ENCODE results near the gene SAPCD2. TPM values are rescaled to one million over a fixed set of nuclear protein-coding genes. Genes with fewer than 3 reads are reported as not detected.

SAPCD2 gene
- total and polyA plus RNA-seq, 2 of the 8 experiments (the other 6 are each of a cell fraction or from before 2014, with no cell fraction given): 12.7 to 32.1 TPM

- TF ChIP-seq EZH2 (IDR thresholded peaks at IDR 0.05; ENCODE audit: low read depth, low read length, severe bottlenecking) (peak; percentile 73), E2F6 (IDR thresholded peaks at IDR 0.05) (peak; percentile 44; the same call in 1 of the 2 replicates), MAX (IDR thresholded peaks at IDR 0.05) (peak; percentile 73; the same call in 1 of the 2 replicates), SP4 (IDR thresholded peaks at IDR 0.05; ENCODE audit: low read length) (no peak), RBBP5 (IDR thresholded peaks at IDR 0.05; ENCODE audit: borderline replicate concordance, low read depth, low read length) (no peak)
- no peak overlapping the region for H2AK5ac ChIP-seq (ENCODE audit: low read depth, low read length)
- H3K23ac ChIP-seq (ENCODE audit: insufficient read length): no peak overlapping the region
- no peak overlapping the region for H2BK15ac ChIP-seq (ENCODE audit: low read length)
- H3K27me3 ChIP-seq (replicated peaks in 1 of 4; ENCODE audit: control insufficient read depth in 3 of 4, extremely low read depth in 1 of 4, insufficient read depth in 3 of 4, low read length in 3 of 4): peaks cover 19 to 67% (median 54%) of the 10 kb centered on the region in 4 experiments
- no peak overlapping the region for H2BK12ac ChIP-seq (ENCODE audit: low read depth, low read length)
- no peak overlapping the region for H3K56ac ChIP-seq (replicated peaks; ENCODE audit: insufficient read length, low read depth, low read length)
- peak overlapping the region; percentile 18 to 65 (median 31); a peak in 5 of 8 replicates for H3K4me3 ChIP-seq (ENCODE audit: extremely low read depth in 1 of 4, insufficient read depth in 2 of 4, low read depth in 3 of 4, low read length in 4 of 4)
- no peaks in the 10 kb centered on the region for H3K9me3 ChIP-seq (ENCODE audit: insufficient read depth in 2 of 2, low read depth in 1 of 2, low read length in 1 of 2)
- H3K4me1 ChIP-seq (replicated peaks in 1 of 4; ENCODE audit: control insufficient read depth in 3 of 4, insufficient read depth in 4 of 4, low read length in 3 of 4): peaks cover 0 to 23% (median 14%) of the 10 kb centered on the region in 4 experiments; a peak in 5 of 7 replicates
- H4K5ac ChIP-seq (ENCODE audit: insufficient read length, low read depth, low read length): no peak overlapping the region
- H4K91ac ChIP-seq (replicated peaks; ENCODE audit: insufficient read length, low read length): no peak overlapping the region
- H3K27ac ChIP-seq (ENCODE audit: low read depth, low read length): no peak overlapping the region
- DNase-seq (ENCODE audit: low read depth in 1 of 2, low spot score in 2 of 2) (no peak), FAIRE-seq (no peak)
- H2AFZ ChIP-seq (ENCODE audit: low read length): no peak overlapping the region
- no peaks in the 10 kb centered on the region for H3K79me2 ChIP-seq (ENCODE audit: control insufficient read depth in 1 of 2, insufficient read depth in 2 of 2, low read length in 2 of 2)
- peaks cover 10% of the 10 kb centered on the region; the same call in 1 of the 2 replicates for H3K23me2 ChIP-seq (ENCODE audit: low read depth, low read length)
- 38% methylated on average over 23 of the region's 71 CpGs; no CpG with 5 or more reads in 1 of the 2 experiments for WGBS, 2 experiments (ENCODE audit: extremely low coverage in 1 of 2, insufficient coverage in 1 of 2, insufficient read length in 1 of 2, insufficient replicate concordance in 2 of 2, low coverage in 1 of 2, low lambda C conversion rate in 2 of 2, missing lambda C conversion rate in 1 of 2)
- H4K8ac ChIP-seq (ENCODE audit: extremely low read depth, insufficient read depth, low read length): peak overlapping the region; percentile 25; the same call in 1 of the 2 replicates
- H3K4ac ChIP-seq (replicated peaks; ENCODE audit: insufficient read length, low read depth, low read length): no peak overlapping the region
- H3K18ac ChIP-seq (ENCODE audit: extremely low read depth, low read length): peak overlapping the region; percentile 19; the same call in 1 of the 2 replicates
- ChIA-PET CTCF (ENCODE audit: partially characterized antibody) (interaction anchor here (0.7 to 8.6 kb wide), 11 partner anchors 11 to 189 kb away, joined by 3 to 291 read pairs (median 5); partner anchors contain the start of genes ABCA2 and SAPCD2), POLR2A (ENCODE audit: partially characterized antibody) (interaction anchor here (0.6 to 1.5 kb wide), 7 partner anchors 7 to 326 kb away, joined by 3 to 4 read pairs (median 3); partner anchors contain the start of gene TUBB4B)
- H3K79me1 ChIP-seq (ENCODE audit: low read depth, low read length): no peaks in the 10 kb centered on the region
- H2BK5ac ChIP-seq (ENCODE audit: low read depth, low read length): no peak overlapping the region
- no peaks in the 10 kb centered on the region for H3K36me3 ChIP-seq (ENCODE audit: control insufficient read depth in 2 of 4, insufficient read depth in 4 of 4, low read length in 3 of 4)
- H3K14ac ChIP-seq (ENCODE audit: insufficient read length): no peak overlapping the region
- no peak overlapping the region for H3K9ac ChIP-seq (replicated peaks in 1 of 4; ENCODE audit: extremely low read depth in 1 of 4, low read depth in 3 of 4, low read length in 3 of 4)
- no peak overlapping the region for H2BK120ac ChIP-seq (replicated peaks; ENCODE audit: low read depth, low read length)
- peak overlapping the region; percentile 62 to 65 for H3K4me2 ChIP-seq (ENCODE audit: insufficient read depth in 1 of 2, low read depth in 2 of 2, low read length in 2 of 2)
- peaks cover 1 to 9% of the 10 kb centered on the region in 2 experiments for H4K20me1 ChIP-seq (replicated peaks in 1 of 2; ENCODE audit: control insufficient read depth in 1 of 2, insufficient read depth in 2 of 2, low read length in 2 of 2)
- H2BK20ac ChIP-seq (ENCODE audit: low read length): no peak overlapping the region
Observed at GRCh38 chr9:137052998-137053943, 17.1 kb downstream of the SAPCD2 start.
